Measurements from ENCODE around the gene ANXA2. TPM values are rescaled to one million over a fixed set of nuclear protein-coding genes. Genes with fewer than 3 reads are reported as not detected.

ANXA2 gene
- total and polyA plus RNA-seq, 2 donors from 2014 or later, result 383 to 867 TPM

DNA sequence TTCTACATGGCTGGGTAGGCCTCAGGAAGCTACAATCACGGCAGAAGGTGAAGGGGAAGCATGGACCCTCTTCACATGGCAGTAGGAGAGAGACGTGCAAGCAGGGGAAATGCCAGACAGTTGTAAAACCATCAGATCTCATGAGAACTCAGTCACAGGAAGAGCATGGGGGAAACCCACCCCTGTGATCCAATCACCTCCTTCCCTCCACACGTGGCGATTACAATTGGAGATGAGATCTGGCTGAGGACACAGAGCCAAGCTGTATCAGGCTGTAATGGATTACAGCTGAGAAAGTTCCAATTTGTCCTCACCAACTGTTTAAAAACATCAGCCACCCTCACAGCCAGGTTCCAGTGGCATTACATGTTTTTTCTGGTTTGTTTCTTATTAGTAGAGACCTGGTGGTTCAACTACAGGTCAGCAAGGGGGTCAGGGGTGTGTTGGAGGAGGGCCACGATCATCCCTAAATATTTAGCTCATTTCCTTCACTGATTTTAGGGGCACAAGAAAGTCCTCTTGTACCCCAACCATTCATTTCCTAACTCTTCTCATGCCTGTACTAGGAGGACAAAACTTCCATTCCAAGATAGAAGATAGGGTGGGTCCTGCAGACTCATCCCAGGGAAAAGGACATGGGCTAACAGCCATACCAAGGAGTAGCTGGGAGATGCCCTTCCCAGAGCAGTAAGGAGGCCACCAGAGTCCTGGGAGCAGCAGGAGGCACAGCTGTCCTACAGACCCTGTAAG, 54.4 kb downstream of the ANXA2 start:
- intact Hi-C loops (cut with DNase I), result no loop called here
- no peaks in the 10 kb centered on the region for H3K27me3 ChIP-seq (ENCODE audit: control insufficient read depth, insufficient read depth, low read length)
- TF ChIP-seq, protein P1, sequence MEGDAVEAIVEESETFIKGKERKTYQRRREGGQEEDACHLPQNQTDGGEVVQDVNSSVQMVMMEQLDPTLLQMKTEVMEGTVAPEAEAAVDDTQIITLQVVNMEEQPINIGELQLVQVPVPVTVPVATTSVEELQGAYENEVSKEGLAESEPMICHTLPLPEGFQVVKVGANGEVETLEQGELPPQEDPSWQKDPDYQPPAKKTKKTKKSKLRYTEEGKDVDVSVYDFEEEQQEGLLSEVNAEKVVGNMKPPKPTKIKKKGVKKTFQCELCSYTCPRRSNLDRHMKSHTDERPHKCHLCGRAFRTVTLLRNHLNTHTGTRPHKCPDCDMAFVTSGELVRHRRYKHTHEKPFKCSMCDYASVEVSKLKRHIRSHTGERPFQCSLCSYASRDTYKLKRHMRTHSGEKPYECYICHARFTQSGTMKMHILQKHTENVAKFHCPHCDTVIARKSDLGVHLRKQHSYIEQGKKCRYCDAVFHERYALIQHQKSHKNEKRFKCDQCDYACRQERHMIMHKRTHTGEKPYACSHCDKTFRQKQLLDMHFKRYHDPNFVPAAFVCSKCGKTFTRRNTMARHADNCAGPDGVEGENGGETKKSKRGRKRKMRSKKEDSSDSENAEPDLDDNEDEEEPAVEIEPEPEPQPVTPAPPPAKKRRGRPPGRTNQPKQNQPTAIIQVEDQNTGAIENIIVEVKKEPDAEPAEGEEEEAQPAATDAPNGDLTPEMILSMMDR (IDR thresholded peaks at IDR 0.05; ENCODE audit: borderline replicate concordance, extremely low read depth, insufficient read depth), result no peak
- H3K27ac ChIP-seq (ENCODE audit: low read depth in 2 of 2, low read length in 2 of 2), result no peak overlapping the region
- H3K4me1 ChIP-seq (ENCODE audit: control insufficient read depth in 2 of 3, insufficient read depth in 2 of 3, low read depth in 1 of 3, low read length in 3 of 3), result no peaks in the 10 kb centered on the region
- H3K4me3 ChIP-seq (ENCODE audit: low read length in 3 of 3), result no peak overlapping the region
- H3K9ac ChIP-seq (ENCODE audit: low read length in 3 of 3), result no peak overlapping the region
- no peaks in the 10 kb centered on the region for H3K9me3 ChIP-seq (ENCODE audit: control insufficient read depth in 2 of 3, insufficient read depth in 1 of 3, low read length in 3 of 3)
- DNase-seq (no peak), FAIRE-seq (no peak)
- H3K36me3 ChIP-seq (ENCODE audit: control insufficient read depth in 2 of 3, insufficient read depth in 3 of 3, low read length in 3 of 3), result peaks cover 10 to 16% (median 15%) of the 10 kb centered on the region in 3 donors

- TF ChIP-seq, protein P1 (IDR thresholded peaks at IDR 0.05; ENCODE audit: borderline replicate concordance, extremely low read depth, insufficient read depth), result no peak
- no peak for FAIRE-seq
- Histone ChIP-seq H3K27me3 (ENCODE audit: control insufficient read depth, insufficient read depth, low read length) (no peaks in the 10 kb centered on the region), H3K4me3 (ENCODE audit: low read length in 3 of 3) (no peak overlapping the region), H3K27ac (ENCODE audit: low read depth in 2 of 2, low read length in 2 of 2) (no peak overlapping the region), H3K9me3 (ENCODE audit: control insufficient read depth in 2 of 3, insufficient read depth in 1 of 3, low read length in 3 of 3) (no peaks in the 10 kb centered on the region), H3K4me1 (ENCODE audit: control insufficient read depth in 2 of 3, insufficient read depth in 2 of 3, low read depth in 1 of 3, low read length in 3 of 3) (no peaks in the 10 kb centered on the region), H3K36me3 (ENCODE audit: control insufficient read depth in 2 of 3, insufficient read depth in 3 of 3, low read length in 3 of 3) (no peaks in the 10 kb centered on the region), H3K9ac (ENCODE audit: low read length in 3 of 3) (no peak overlapping the region)
- DNase-seq, result no peak
- intact Hi-C loops (cut with DNase I), result no loop called here
Observed at GRCh38 chr15:60340207-60340921, 57.4 kb downstream of the ANXA2 start.

DNA sequence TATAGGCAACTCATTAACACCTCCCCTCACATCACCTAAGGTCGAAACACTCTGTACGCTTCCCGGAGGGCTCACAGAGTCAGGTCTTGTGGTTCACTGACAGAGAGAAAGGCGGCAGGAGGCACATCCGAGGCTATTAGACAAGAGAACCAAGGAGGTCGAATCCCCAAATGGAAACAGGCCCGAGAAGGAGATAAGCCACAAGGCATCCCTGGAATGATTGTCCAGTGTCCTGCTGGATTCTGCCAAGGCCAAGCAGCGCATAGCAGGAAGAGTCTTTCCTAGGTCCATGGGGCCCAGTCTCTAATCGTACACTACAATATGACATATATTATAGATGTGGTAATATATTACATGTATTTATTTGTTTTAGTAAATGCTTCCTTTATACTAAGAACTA, 58.5 kb downstream of the ANXA2 start:
- DNase-seq (no peak), FAIRE-seq (no peak)
- H3K27me3 ChIP-seq (ENCODE audit: control insufficient read depth, insufficient read depth, low read length), result no peaks in the 10 kb centered on the region
- intact Hi-C loops (cut with DNase I), result no loop called here
- H3K4me3 ChIP-seq (ENCODE audit: low read length in 3 of 3), result no peak overlapping the region
- no peaks in the 10 kb centered on the region for H3K4me1 ChIP-seq (ENCODE audit: control insufficient read depth in 2 of 3, insufficient read depth in 2 of 3, low read depth in 1 of 3, low read length in 3 of 3)
- TF ChIP-seq, protein P1 (IDR thresholded peaks at IDR 0.05; ENCODE audit: borderline replicate concordance, extremely low read depth, insufficient read depth), result no peak
- H3K36me3 ChIP-seq (ENCODE audit: control insufficient read depth in 2 of 3, insufficient read depth in 3 of 3, low read length in 3 of 3), result no peaks in the 10 kb centered on the region
- H3K9ac ChIP-seq (ENCODE audit: low read length in 3 of 3), result no peak overlapping the region
- no peak overlapping the region for H3K27ac ChIP-seq (ENCODE audit: low read depth in 2 of 2, low read length in 2 of 2)
- H3K9me3 ChIP-seq (ENCODE audit: control insufficient read depth in 2 of 3, insufficient read depth in 1 of 3, low read length in 3 of 3), result no peaks in the 10 kb centered on the region
